HepG2 (cell line): ENCODE results near the gene CXXC5. TPM values are rescaled to one million over a fixed set of nuclear protein-coding genes. Genes with fewer than 3 reads are reported as not detected.

ENCODE experiments used
- CREM ChIP-seq, 2 experiments: sonication (generic) in 1 of 2; formaldehyde crosslinking in 1 of 2; IDR thresholded peaks; 2 replicates each; pipeline versions ENCODE4 v1.4.0 to v1.6.1; 2016 to 2020; ENCODE audit warnings: antibody characterized with exemption in 1 of 2, mild to moderate bottlenecking in 1 of 2, missing genetic modification reagents in 1 of 2
- GFI1 ChIP-seq: sonication (generic); formaldehyde crosslinking; IDR thresholded peaks from 2 replicates; pipeline ENCODE4 v1.5.0; 2020; ENCODE audit warnings: missing genetic modification reagents, mild to moderate bottlenecking, borderline replicate concordance
- HHEX ChIP-seq: IDR thresholded peaks from 2 replicates; pipeline ENCODE4 v1.6.1; 2016; ENCODE audit warnings: control low read depth
- HOXA3 ChIP-seq: sonication (generic); formaldehyde crosslinking; IDR thresholded peaks from 2 replicates; pipeline ENCODE4 v1.5.0; 2020; ENCODE audit warnings: missing genetic modification reagents
- KAT2B ChIP-seq: fragments of 150-350 bp; IDR thresholded peaks from 2 replicates; pipeline ENCODE4 v1.6.1; 2014; ENCODE audit warnings: low read depth, low read length, borderline replicate concordance
- NR2F1 ChIP-seq, 2 experiments: fragments of 450-650 bp in 1 of 2; formaldehyde crosslinking in 1 of 2; IDR thresholded peaks; 2 replicates each; pipeline versions ENCODE4 v1.5.0 to v1.6.1; 2016 to 2020; ENCODE audit warnings: mild to moderate bottlenecking in 1 of 2, missing compliant biosample characterization in 1 of 2, missing genetic modification reagents in 1 of 2, moderate library complexity in 1 of 2
- SOX6 ChIP-seq, 2 experiments: fragments of 450-650 bp in 1 of 2; sonication (generic) in 1 of 2; formaldehyde crosslinking in 1 of 2; IDR thresholded peaks; 2 replicates each; pipeline versions ENCODE4 v1.4.0 to v1.6.1; 2017 to 2020; ENCODE audit warnings: antibody characterized with exemption in 1 of 2, mild to moderate bottlenecking in 1 of 2, missing genetic modification reagents in 1 of 2
- SP5 ChIP-seq: IDR thresholded peaks from 2 replicates; pipeline ENCODE4 v1.6.1; 2016; ENCODE audit warnings: low read depth, borderline replicate concordance
- TAF1 ChIP-seq: sonication (generic); formaldehyde crosslinking; IDR thresholded peaks from 2 replicates; pipeline ENCODE4 v1.4.0; 2020; ENCODE audit warnings: missing genetic modification reagents
- TOPORS ChIP-seq: sonication (generic); formaldehyde crosslinking; IDR thresholded peaks from 2 replicates; pipeline ENCODE4 v1.8.0; 2023; ENCODE audit warnings: mild to moderate bottlenecking, missing genetic modification reagents
- U2AF2 ChIP-seq: fragments of 200-400 bp; formaldehyde crosslinking; IDR thresholded peaks from 2 replicates; pipeline ENCODE4 v1.6.1; 2017; ENCODE audit warnings: low read depth, mild to moderate bottlenecking, low read length
- ZFP41 ChIP-seq: sonication (generic); formaldehyde crosslinking; IDR thresholded peaks from 2 replicates; pipeline ENCODE4 v1.4.0; 2020; ENCODE audit warnings: mild to moderate bottlenecking, missing genetic modification reagents, borderline replicate concordance
- ZNF333 ChIP-seq: sonication (generic); formaldehyde crosslinking; IDR thresholded peaks from 2 replicates; pipeline ENCODE4 v1.4.0; 2020; ENCODE audit warnings: mild to moderate bottlenecking, missing genetic modification reagents, borderline replicate concordance
- ZNF530 ChIP-seq: sonication (generic); formaldehyde crosslinking; IDR thresholded peaks from 2 replicates; pipeline ENCODE4 v1.5.0; 2020; ENCODE audit warnings: low read depth, mild to moderate bottlenecking, missing genetic modification reagents
- ZNF75D ChIP-seq: sonication (generic); formaldehyde crosslinking; IDR thresholded peaks from 2 replicates; pipeline ENCODE4 v1.8.1; 2023; ENCODE audit warnings: missing genetic modification reagents, mild to moderate bottlenecking, borderline replicate concordance
- ZSCAN22 ChIP-seq: sonication (generic); formaldehyde crosslinking; IDR thresholded peaks from 2 replicates; pipeline ENCODE4 v1.4.0; 2020; ENCODE audit warnings: mild to moderate bottlenecking, missing genetic modification reagents
- polyA plus RNA-seq, 8 experiments: library from polyadenylated mRNA; depleted of rRNA in 3 of 8; stranded (reverse) in 7 of 8; unstranded in 1 of 8; fragments of >200 nt; fragmentation: Illumina TruSeq in 4 of 8; extraction: Trizol in 4 of 8; gene quantifications; 2 replicates each; pipeline versions ENCODE4 v1.2.1 to v1.2.3, GENCODE V29; 2011 to 2016; ENCODE audit warnings: low read depth in 4 of 8, missing spikeins in 1 of 8, mixed read lengths in 1 of 8; ENCODE audit not compliant: insufficient read depth in 1 of 8
- total RNA-seq, 5 experiments: library from RNA; depleted of rRNA; stranded (reverse); fragments of >200 nt; fragmentation: Illumina TruSeq; extraction: Trizol; gene quantifications; 2 replicates each; pipeline ENCODE4 v1.2.3, GENCODE V29; 2016; ENCODE audit warnings: low read depth in 1 of 5
- TF ChIP-seq, protein P1 (sequence below): sonication (generic); formaldehyde crosslinking; IDR thresholded peaks from 2 replicates; pipeline ENCODE4 v1.5.1; 2020; ENCODE audit warnings: missing genetic modification reagents, mild to moderate bottlenecking, borderline replicate concordance
- TF ChIP-seq, protein P2 (sequence below): sonication (generic); formaldehyde crosslinking; IDR thresholded peaks from 2 replicates; pipeline ENCODE4 v1.4.0; 2020; ENCODE audit warnings: missing genetic modification reagents
- TF ChIP-seq, protein P3 (sequence below): sonication (generic); formaldehyde crosslinking; IDR thresholded peaks from 2 replicates; pipeline ENCODE4 v1.8.0; 2022; ENCODE audit warnings: low read depth, missing genetic modification reagents
- TF ChIP-seq, protein P4 (sequence below): sonication (generic); formaldehyde crosslinking; IDR thresholded peaks from 2 replicates; pipeline ENCODE4 v1.4.0; 2020; ENCODE audit warnings: missing genetic modification reagents, borderline replicate concordance

The CXXC5 gene
- total and polyA plus RNA-seq, 2 of the 13 experiments (the other 11 are each of a cell fraction or from before 2014, with no cell fraction given) = 32.3 to 33.0 TPM

DNA sequence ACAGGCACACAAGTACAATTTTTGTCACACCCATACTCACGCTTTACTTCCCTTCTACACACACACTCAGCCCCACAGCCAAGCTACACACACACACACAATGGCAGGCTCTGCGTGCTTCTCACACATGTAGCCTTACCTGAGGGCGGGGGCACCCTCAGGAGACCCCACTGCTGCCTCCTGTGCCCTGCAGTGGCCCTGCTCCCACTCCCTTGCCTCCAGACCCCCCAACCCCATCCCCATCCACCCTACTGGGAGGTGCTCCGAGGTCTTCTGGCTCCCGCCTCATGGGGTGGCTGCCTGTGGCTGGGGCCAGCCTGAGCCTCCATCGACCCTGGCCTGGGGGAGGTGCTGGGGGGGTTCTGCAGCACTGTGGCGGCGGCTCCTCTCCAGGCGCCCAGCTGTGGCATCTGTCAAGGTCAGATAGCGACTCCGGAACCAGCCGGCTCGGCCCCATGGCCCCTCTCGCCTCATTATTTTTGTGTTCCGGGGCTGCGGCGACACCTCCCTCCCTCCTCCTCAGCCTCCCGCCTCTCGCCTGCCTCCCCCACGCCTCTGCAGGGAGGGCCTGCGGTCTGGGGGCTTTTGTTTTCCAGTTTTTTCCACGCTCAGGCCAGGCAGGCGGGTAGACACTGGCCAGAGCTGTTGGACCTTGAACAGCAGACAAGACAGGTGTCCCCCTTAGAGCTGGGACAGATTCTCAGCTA, 21.7 kb downstream of the CXXC5 start (continued):
- TF ChIP-seq, protein P1, sequence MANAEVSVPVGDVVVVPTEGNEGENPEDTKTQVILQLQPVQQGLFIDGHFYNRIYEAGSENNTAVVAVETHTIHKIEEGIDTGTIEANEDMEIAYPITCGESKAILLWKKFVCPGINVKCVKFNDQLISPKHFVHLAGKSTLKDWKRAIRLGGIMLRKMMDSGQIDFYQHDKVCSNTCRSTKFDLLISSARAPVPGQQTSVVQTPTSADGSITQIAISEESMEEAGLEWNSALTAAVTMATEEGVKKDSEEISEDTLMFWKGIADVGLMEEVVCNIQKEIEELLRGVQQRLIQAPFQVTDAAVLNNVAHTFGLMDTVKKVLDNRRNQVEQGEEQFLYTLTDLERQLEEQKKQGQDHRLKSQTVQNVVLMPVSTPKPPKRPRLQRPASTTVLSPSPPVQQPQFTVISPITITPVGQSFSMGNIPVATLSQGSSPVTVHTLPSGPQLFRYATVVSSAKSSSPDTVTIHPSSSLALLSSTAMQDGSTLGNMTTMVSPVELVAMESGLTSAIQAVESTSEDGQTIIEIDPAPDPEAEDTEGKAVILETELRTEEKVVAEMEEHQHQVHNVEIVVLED (CRISPR knock-in tag) = peak; percentile 46; the same call in 1 of the 2 replicates
- TF ChIP-seq TAF1 (CRISPR knock-in tag) = no peak
- TF ChIP-seq CREM (IDR thresholded peaks at IDR 0.05) = no peak
- no peak for TF ChIP-seq CREM (CRISPR knock-in tag; IDR thresholded peaks at IDR 0.05)
- TF ChIP-seq, protein P2, sequence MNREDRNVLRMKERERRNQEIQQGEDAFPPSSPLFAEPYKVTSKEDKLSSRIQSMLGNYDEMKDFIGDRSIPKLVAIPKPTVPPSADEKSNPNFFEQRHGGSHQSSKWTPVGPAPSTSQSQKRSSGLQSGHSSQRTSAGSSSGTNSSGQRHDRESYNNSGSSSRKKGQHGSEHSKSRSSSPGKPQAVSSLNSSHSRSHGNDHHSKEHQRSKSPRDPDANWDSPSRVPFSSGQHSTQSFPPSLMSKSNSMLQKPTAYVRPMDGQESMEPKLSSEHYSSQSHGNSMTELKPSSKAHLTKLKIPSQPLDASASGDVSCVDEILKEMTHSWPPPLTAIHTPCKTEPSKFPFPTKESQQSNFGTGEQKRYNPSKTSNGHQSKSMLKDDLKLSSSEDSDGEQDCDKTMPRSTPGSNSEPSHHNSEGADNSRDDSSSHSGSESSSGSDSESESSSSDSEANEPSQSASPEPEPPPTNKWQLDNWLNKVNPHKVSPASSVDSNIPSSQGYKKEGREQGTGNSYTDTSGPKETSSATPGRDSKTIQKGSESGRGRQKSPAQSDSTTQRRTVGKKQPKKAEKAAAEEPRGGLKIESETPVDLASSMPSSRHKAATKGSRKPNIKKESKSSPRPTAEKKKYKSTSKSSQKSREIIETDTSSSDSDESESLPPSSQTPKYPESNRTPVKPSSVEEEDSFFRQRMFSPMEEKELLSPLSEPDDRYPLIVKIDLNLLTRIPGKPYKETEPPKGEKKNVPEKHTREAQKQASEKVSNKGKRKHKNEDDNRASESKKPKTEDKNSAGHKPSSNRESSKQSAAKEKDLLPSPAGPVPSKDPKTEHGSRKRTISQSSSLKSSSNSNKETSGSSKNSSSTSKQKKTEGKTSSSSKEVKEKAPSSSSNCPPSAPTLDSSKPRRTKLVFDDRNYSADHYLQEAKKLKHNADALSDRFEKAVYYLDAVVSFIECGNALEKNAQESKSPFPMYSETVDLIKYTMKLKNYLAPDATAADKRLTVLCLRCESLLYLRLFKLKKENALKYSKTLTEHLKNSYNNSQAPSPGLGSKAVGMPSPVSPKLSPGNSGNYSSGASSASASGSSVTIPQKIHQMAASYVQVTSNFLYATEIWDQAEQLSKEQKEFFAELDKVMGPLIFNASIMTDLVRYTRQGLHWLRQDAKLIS (CRISPR knock-in tag) = no peak
- TF ChIP-seq, protein P3, sequence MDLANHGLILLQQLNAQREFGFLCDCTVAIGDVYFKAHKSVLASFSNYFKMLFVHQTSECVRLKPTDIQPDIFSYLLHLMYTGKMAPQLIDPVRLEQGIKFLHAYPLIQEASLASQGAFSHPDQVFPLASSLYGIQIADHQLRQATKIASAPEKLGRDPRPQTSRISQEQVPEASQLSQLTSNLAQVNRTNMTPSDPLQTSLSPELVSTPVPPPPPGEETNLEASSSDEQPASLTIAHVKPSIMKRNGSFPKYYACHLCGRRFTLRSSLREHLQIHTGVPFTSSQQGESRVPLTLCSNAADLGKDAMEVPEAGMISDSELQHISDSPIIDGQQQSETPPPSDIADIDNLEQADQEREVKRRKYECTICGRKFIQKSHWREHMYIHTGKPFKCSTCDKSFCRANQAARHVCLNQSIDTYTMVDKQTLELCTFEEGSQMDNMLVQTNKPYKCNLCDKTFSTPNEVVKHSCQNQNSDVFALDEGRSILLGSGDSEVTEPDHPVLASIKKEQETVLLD (CRISPR knock-in tag) = no peak
- no peak for TF ChIP-seq ZSCAN22 (CRISPR knock-in tag)
- no peak for TF ChIP-seq KAT2B
- TF ChIP-seq NR2F1 (CRISPR knock-in tag; IDR thresholded peaks at IDR 0.05) = no peak
- no peak for TF ChIP-seq GFI1
- no peak for TF ChIP-seq U2AF2
- TF ChIP-seq ZNF530 (CRISPR knock-in tag) = no peak
- no peak for TF ChIP-seq TOPORS (CRISPR knock-in tag)
- TF ChIP-seq SP5 (CRISPR knock-in tag) = peak; percentile 46; the same call in 1 of the 2 replicates
- TF ChIP-seq SOX6 (IDR thresholded peaks at IDR 0.05) = no peak
- TF ChIP-seq SOX6 (CRISPR knock-in tag; IDR thresholded peaks at IDR 0.05) = peak; percentile 78
- TF ChIP-seq ZFP41 (CRISPR knock-in tag) = no peak
- no peak for TF ChIP-seq HHEX
- no peak for TF ChIP-seq ZNF75D (CRISPR knock-in tag)
- no peak for TF ChIP-seq ZNF333 (CRISPR knock-in tag)
- peak; percentile 69 for TF ChIP-seq HOXA3 (CRISPR knock-in tag)
- TF ChIP-seq, protein P4, sequence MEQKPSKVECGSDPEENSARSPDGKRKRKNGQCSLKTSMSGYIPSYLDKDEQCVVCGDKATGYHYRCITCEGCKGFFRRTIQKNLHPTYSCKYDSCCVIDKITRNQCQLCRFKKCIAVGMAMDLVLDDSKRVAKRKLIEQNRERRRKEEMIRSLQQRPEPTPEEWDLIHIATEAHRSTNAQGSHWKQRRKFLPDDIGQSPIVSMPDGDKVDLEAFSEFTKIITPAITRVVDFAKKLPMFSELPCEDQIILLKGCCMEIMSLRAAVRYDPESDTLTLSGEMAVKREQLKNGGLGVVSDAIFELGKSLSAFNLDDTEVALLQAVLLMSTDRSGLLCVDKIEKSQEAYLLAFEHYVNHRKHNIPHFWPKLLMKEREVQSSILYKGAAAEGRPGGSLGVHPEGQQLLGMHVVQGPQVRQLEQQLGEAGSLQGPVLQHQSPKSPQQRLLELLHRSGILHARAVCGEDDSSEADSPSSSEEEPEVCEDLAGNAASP = peak; percentile 38; the same call in 1 of the 2 replicates
